Measurements from ENCODE around the gene TFEB. TPM values are rescaled to one million over a fixed set of nuclear protein-coding genes. Genes with fewer than 3 reads are reported as not detected.

TFEB gene
- total and polyA plus RNA-seq, 10 donors: 55.9 to 150 (median 76.9) TPM

GRCh38 chr6:41708856-41709255 is 26.6 kb downstream of the TFEB start:
- Histone ChIP-seq H3K9me3 (no peaks in the 10 kb centered on the region), H3K4me1 (peaks cover 34 to 91% (median 74%) of the 10 kb centered on the region in 6 donors), H3K27me3 (replicated peaks in 1 of 7) (no peaks in the 10 kb centered on the region), H3K4me3 (no peak overlapping the region), H3K27ac (peak overlapping the region in 3 of 8 donors; percentile 85 to 91 (median 86)), H3K36me3 (peaks cover 0 to 55% (median 0%) of the 10 kb centered on the region in 6 donors)
- intact Hi-C loops (cut with DNase I; ENCODE audit: low total_unique reads): no loop called here
- TF ChIP-seq POLR2AphosphoS5 (IDR thresholded peaks at IDR 0.05) (no peak), CTCF (IDR thresholded peaks at IDR 0.05 in 8 of 11, conservative IDR thresholded peaks at IDR 0.05 in 3 of 11) (no peak), POLR2A (IDR thresholded peaks at IDR 0.05) (no peak)
- 90 to 100% (median 94%) methylated on average over 3 of the region's 3 CpGs for WGBS, 5 donors
- no peak for DNase-seq

GRCh38 chr6:41707565-41708200 is 27.7 kb downstream of the TFEB start:
- Histone ChIP-seq H3K4me1 (peaks cover 34 to 91% (median 74%) of the 10 kb centered on the region in 6 donors), H3K27ac (peak overlapping the region; percentile 38 to 91 (median 82)), H3K27me3 (replicated peaks in 1 of 7) (no peaks in the 10 kb centered on the region), H3K36me3 (peaks cover 0 to 58% (median 4%) of the 10 kb centered on the region in 6 donors), H3K9me3 (no peaks in the 10 kb centered on the region), H3K4me3 (peak overlapping the region in 2 of 8 donors; percentile 6 to 57)
- peak; percentile 90 for DNase-seq
- intact Hi-C loops (cut with DNase I; ENCODE audit: low total_unique reads): no loop called here
- WGBS, 5 donors: 20 to 31% (median 22%) methylated on average over 14 of the region's 14 CpGs
- TF ChIP-seq POLR2A (IDR thresholded peaks at IDR 0.05): no peak
- peak; percentile 75 to 80 (median 79) for TF ChIP-seq POLR2AphosphoS5 (IDR thresholded peaks at IDR 0.05)
- TF ChIP-seq CTCF (IDR thresholded peaks at IDR 0.05 in 8 of 11, conservative IDR thresholded peaks at IDR 0.05 in 3 of 11): peak in 1 of 11 experiments; percentile 11

GRCh38 chr6:41706876-41707564 is 28.4 kb downstream of the TFEB start:
- peaks cover 34 to 91% (median 76%) of the 10 kb centered on the region in 6 donors for H3K4me1 ChIP-seq
- no peaks in the 10 kb centered on the region for H3K27me3 ChIP-seq (replicated peaks in 1 of 7)
- H3K9me3 ChIP-seq: no peaks in the 10 kb centered on the region
- H3K4me3 ChIP-seq: peak overlapping the region in 2 of 8 donors; percentile 6 to 57
- H3K36me3 ChIP-seq: peaks cover 0 to 58% (median 6%) of the 10 kb centered on the region in 6 donors
- 47 to 66% (median 53%) methylated on average over 7 to 9 of the region's 9 CpGs for WGBS, 5 donors
- no peak for DNase-seq
- H3K27ac ChIP-seq: peak overlapping the region; percentile 38 to 91 (median 82)
- intact Hi-C loops (cut with DNase I; ENCODE audit: low total_unique reads): no loop called here
- TF ChIP-seq POLR2AphosphoS5 (IDR thresholded peaks at IDR 0.05): peak; percentile 6 to 27 (median 23)
- no peak for TF ChIP-seq POLR2A (IDR thresholded peaks at IDR 0.05)
- no peak for TF ChIP-seq CTCF (IDR thresholded peaks at IDR 0.05 in 8 of 11, conservative IDR thresholded peaks at IDR 0.05 in 3 of 11)

Measured in spleen (tissue), 11 donors.